Esophagus squamous epithelium (tissue), 4 donors: ENCODE measurements around the gene C11orf97.
"Not testable (repeated sequence)": the region's sequence is repeated elsewhere in the genome, so short reads cannot be mapped to it uniquely, and the experiment has no call there.

Experiments used
- POLR2A ChIP-seq, 4 donors: fragments of 450-650 bp; IDR thresholded peaks; one replicate each; pipeline ENCODE4 v1.6.1; 2017; ENCODE audit warnings: antibody characterized with exemption in 4 of 4, mild to moderate bottlenecking in 4 of 4, moderate library complexity in 3 of 4
- TF ChIP-seq, protein P1 (sequence below), 6 experiments: fragments of 450-650 bp in 4 of 6; fragments of 200-600 bp in 2 of 6; sonication (generic) in 2 of 6; IDR thresholded peaks; one replicate each; pipeline ENCODE4 v1.5.1; 2016 to 2019; ENCODE audit warnings: antibody characterized with exemption in 6 of 6, mild to moderate bottlenecking in 4 of 6, moderate library complexity in 4 of 6

DNA sequence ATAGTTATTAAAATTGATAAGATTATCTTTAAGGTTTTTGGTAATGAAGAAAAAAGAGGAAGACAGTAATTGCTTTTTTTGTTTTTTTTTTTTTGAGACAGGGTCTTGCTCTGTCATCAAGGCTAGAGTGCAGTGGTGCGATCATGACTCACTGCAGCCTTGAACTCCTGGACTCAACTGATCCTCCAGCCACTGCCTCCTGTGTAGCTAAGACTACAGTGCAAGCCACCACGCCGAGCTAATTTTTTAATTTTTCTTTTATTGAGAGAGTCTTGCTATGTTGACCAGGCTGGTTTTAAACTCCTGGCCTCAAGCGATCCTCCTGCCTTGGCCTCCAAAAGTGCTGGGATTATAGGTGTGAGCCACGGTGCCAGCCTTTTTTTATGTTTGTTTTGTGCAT, 5.7 kb upstream of the C11orf97 start:
- TF ChIP-seq, protein P1, sequence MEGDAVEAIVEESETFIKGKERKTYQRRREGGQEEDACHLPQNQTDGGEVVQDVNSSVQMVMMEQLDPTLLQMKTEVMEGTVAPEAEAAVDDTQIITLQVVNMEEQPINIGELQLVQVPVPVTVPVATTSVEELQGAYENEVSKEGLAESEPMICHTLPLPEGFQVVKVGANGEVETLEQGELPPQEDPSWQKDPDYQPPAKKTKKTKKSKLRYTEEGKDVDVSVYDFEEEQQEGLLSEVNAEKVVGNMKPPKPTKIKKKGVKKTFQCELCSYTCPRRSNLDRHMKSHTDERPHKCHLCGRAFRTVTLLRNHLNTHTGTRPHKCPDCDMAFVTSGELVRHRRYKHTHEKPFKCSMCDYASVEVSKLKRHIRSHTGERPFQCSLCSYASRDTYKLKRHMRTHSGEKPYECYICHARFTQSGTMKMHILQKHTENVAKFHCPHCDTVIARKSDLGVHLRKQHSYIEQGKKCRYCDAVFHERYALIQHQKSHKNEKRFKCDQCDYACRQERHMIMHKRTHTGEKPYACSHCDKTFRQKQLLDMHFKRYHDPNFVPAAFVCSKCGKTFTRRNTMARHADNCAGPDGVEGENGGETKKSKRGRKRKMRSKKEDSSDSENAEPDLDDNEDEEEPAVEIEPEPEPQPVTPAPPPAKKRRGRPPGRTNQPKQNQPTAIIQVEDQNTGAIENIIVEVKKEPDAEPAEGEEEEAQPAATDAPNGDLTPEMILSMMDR (IDR thresholded peaks at IDR 0.05) = not testable (repeated sequence)
- not testable (repeated sequence) for TF ChIP-seq POLR2A (IDR thresholded peaks at IDR 0.05)
